GM20431 (cell line): ENCODE data around the gene PITPNM3.
"Not testable (repeated sequence)": the region's sequence is repeated elsewhere in the genome, so short reads cannot be mapped to it uniquely, and the experiment has no call there.

Source experiments
- in situ Hi-C: fragments of 300-500 bp; cut with MseI, MboI; formaldehyde crosslinking; loops from one replicate; pipeline ENCODE4 v1.15.0; 2020; ENCODE audit warnings: low sequenced_read_pairs; ENCODE audit not compliant: unreplicated experiment

The PITPNM3 gene

DNA sequence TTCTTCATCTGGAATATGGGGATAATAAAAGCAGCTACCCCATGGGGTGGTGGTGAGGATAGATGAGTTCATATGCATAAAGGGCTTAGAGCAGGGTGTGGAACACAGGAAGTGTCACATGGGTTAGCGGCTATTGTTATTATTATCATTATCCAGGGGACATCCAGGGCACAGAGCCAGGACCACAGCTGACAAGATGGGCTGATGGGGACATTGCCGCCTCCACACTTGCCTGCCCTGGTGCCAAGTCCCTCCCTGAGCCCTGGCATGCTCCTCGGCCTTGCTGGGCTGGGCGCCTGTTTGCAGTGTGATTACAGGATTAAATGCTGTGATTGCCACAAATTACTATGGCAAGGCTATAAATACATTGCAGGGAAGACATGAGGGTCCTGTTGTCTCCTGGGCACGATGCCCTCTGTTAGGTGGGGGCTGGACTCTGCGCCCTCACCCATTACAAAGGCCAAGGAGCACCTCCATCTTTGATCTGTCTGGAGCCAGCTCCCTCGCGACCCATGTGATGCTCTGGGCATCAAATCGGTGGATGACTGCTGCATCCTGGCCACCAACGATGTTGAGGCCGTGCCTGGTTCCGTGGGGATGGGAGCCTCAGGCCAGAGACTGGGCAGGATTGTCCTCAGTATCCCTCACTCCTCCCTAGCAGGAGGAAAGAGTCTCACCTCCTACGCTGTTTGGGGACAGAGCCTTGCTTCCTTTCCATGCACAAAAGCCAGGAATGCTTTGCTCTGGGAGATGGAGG is 68.9 kb downstream of the PITPNM3 start:
- in situ Hi-C loops: no loop called here

DNA sequence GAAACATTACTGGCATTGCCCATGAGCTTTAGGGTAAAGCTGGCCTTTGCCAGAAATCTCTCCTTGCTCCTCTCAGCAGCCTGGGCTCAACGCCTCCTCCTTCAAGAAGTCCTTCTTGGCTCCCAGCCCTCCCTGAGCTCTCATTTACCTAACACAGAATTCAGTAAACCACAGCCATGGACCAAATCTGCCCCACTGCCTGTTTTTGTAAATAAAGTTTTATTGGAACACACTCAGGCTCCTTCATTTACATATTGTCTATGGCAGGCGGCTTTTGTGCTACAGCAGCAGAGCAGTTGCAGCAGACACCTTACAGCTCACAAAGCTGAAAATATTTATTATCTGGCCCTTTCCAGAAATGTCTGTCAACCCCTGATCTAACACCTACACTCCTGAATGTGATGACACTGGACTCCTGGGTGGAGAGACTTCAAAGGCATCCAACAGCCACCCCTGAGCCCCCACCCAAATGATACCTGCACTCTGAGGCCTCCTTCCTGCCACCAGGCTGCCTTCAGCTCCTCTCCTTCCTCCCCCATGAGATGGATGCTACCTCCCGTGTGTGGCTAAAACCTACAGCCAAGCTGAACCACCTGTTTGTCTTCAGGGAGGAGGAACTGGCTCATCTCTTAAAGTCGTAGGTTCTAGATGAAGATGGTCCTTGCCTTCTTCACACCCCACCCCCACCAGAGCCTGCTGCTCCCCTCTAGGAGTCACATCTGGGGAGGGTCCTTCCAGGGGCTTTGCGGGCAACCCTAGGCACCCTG is 70.5 kb downstream of the PITPNM3 start:
- in situ Hi-C loops: no loop called here

DNA sequence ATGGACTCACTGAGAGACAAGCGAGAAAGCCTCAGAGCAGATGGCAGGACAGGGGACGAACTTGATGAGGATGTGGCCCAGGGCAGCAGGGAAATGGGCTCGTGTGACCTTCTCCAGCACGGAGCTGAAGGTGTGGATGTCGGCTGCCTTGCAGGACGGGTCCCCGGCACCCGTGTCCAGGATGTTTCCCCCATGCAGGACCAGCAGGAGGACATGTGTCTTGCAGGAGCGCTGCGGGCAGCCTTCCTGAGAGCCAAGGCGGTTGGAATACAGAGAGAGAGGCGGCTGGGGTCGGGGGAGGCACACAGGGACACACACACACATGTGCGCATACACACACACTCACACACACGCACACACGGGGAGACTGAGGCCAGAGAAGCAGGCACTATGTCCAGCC is 72.8 kb downstream of the PITPNM3 start:
- in situ Hi-C loops: no loop called here

DNA sequence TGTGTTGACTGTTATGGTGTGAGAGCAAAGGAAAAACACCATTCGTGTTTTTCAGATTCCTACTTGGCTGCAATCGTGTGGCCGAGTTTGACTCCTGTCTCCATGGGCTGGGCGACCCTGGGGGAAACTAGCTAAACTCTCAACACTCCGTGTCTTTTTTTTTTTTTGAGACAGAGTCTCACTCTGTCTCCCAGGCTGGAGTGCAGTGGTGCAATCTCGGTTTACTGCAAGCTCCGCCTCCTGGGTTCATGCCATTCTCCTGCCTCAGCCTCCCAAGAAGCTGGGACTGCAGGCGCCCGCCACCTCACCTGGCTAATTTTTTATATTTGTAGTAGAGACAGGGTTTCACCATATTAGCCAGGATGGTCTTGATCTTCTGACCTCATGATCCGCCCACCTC is 73.6 kb downstream of the PITPNM3 start:
- in situ Hi-C loops: not testable (repeated sequence)

DNA sequence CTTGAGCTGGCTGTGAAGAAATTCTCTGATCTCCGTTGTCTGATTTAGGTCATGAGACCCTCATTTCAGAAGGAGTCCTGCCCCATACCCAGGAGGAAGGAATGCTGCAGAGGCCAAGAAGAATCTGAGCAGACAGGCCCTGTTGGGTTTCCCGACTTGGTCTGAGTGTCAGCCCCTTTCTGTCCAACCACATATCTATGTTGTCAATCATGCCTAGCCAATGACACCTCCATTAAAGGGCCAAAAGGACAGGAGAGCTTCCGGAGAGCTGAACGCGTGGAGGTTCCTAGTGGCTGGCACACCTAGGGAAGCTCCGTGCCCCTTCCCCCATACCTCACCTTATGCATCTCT is 74.3 kb downstream of the PITPNM3 start:
- in situ Hi-C loops: no loop called here

DNA sequence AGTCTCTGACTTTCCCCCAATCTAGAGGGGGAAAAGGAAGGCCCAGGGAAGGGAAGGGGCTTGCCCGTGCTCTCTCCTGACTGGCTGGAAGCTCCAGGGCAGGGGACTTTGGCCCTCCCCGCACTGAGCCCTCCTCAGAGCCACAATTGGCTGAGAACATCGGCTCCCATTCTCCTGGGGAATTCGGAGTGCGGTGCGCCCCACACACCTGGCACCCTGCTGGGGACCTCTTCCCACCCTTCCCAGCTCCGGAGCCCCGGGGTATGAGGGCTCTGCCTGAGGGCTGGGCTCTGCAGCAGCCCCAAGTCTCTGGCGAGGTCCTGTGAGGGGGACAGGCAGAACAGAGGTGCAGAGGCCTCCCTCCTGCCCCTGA is 76.1 kb downstream of the PITPNM3 start:
- in situ Hi-C loops: no loop called here

DNA sequence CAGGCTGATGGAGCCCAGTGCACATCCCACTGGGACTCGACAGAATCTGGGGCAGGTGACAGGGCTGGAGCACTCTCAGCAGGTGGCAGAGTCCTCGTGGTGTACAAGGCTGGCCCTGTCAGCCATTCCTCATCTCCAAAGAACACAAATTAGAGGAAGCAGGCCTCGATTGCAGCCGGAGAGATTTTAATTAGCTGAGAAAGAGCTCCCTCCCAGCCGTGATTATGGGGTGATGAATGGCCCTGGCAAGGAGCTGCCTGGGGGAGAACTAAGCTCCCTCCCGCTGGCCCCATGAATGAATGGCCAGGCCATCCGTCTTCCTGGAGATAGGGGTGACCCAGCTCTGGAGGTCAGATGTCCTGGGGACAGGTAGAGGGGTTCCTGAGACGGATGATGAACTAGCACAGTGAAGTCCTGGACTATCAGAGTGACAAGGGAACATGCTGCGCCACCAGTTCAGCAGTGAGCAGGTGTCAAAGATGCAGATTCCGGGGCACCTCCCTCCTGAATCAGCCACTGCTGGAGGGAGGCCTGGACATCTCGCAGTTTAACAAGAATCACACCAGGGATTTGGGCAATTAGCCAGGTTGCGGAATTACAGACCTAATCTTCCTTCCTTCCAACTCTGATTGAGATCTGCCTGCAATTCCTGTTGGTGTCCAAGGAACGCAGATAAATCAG is 76.6 kb downstream of the PITPNM3 start:
- in situ Hi-C loops: no loop called here

DNA sequence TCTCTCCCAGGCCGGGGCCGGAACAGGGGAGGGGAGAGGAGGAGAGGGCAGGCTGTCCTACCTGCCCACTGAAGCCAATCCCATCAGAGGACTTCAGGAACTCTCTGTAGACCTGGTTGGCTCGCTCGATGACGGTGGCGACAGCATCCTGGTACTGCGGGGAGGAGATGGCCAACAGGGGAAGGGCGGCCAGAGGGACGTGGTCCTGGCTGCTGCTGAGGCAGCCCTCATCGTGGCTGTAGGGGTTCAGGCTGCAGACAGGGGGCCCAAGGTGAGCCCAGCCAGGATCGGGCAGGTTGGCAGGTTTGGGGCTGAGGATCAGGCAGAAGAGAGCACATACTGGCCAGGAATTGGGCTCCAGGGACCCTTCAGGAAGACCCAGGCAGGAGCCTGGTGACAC is 77.9 kb downstream of the PITPNM3 start:
- in situ Hi-C loops: no loop called here

DNA sequence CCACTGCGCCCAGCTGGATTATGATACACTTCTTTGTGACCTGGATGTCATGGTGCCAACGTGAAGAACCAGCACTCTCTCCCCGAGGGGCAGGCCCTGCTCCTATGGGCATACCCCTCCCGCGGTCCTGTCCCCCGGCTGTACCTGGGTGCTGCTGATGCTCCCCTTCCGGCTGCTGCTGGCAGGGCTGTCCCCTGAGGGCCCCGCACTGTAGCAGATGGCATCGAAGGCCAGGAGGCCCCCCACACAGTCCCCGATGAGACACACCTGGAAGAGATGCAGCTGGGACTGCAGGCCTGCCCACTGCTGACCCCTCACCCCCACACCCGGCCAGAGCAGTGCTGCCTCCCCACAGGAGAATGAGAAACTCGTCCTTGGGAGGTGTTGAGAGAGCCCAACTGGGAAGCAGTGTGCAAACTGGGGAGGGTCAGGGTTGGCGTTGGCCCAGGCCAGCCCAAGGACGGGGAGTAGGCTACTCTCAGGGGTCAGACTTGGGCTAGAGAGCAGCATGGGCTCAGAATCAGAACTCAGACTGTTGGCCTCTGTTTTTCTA is 78.4 kb downstream of the PITPNM3 start:
- in situ Hi-C loops: no loop called here

DNA sequence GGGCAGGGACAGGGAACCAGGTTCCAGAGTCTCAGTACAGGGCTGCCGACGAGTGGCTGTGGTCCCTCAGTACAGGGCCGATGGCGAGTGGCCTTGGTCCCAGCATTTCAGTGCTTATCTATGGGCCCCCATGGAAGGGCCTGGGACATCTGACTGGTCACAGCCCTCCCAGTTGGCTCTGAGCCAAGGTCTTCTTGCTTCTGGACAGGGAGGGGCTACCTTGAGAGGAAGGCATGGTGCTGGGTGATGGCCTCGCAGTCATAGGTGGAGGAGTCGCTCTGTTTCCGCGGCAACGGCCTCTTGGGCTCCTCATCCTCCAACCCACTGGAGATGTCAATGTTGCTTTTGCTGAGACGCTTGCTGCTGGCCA is 79.6 kb downstream of the PITPNM3 start:
- in situ Hi-C loops: no loop called here

DNA sequence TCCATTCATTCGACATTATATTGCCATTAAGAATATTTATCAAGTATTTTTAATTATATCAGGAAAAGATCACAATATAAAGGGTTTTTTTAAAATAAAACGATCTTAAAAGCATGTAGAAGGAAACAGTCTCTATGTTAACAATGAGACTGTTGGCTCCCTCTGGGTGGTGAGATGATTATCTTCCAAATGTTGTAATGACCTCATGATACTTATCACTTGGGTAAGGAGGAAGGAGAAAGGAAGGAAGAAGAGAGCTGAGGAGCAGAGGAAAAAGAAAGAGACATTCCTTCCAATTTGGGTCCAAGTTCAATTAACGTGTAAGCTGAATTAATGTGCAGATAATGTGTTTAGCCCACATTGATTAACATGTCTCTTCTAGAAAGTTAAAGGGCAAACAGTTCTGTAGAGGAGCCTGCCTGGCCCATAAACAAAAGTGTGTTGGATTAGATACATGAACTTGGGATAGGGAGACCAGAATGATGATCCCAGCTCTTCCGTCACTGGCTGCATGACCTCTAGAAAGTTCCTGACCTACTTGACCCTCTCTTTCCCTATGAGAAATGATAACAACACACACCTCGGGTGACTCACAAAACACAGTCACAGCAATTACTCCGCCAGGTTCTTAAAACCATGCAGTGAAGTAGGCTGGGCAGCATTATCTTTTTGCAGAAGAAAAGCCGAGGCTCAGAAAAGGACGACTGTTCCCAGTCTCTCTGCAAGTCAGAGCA is 80.1 kb downstream of the PITPNM3 start:
- in situ Hi-C loops: no loop called here

DNA sequence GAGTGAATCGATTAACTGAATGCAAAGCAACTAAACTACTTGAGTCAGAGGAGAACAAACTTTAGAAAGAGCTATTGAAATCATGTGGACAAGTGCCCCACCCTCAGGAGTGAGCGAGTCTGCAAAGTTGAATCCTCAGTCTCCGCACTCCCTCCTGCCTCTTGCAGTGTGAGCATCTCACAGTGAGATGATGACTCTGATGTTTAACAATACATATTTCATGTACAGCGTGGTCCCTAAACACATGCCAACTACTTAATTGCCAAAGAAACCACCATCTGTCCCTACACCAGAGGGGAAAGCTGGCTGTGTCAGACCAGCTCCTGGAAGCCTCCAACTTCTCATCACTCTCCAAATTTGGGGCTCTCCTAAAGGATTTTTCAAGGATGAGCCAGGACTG is 80.9 kb downstream of the PITPNM3 start:
- in situ Hi-C loops: no loop called here

DNA sequence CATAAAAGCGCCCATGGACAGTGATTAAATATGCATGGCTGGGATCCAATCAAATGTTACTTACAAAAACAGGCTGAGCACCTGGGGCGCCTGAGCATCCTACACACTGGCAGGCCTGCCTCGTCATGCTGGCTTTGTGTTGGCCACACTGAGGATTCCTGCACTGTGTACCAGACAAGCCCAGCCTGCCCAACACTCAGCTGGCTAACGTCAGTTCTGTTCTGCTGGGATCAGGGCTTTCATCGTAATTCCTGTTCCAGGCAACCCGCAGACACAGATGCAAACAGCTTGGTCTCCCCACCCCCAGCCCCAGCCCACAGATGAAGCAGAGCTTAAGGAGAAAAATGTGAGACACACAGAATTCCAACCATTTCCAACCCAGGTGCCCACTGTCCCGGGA is 81.4 kb downstream of the PITPNM3 start:
- in situ Hi-C loops: no loop called here

DNA sequence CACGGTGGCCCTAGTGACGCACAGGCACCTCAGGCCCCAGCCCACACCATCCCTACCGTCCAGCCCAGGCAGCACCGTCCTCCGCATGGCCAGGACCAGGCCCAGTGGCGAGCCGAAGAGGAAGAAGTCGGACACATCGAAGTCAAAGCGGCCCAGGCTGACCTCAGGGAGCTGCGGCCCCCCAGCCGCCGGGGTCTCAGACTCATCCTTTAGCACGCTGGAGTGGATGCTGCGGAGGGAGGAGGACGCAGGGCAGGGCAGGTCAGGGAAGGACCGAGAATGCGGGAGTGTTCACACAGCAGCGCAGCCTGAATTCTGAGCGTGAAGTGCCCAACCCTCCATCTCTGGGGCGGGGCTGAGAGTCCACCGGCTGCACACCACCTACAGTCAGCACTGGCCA is 82.0 kb downstream of the PITPNM3 start:
- in situ Hi-C loops: no loop called here

DNA sequence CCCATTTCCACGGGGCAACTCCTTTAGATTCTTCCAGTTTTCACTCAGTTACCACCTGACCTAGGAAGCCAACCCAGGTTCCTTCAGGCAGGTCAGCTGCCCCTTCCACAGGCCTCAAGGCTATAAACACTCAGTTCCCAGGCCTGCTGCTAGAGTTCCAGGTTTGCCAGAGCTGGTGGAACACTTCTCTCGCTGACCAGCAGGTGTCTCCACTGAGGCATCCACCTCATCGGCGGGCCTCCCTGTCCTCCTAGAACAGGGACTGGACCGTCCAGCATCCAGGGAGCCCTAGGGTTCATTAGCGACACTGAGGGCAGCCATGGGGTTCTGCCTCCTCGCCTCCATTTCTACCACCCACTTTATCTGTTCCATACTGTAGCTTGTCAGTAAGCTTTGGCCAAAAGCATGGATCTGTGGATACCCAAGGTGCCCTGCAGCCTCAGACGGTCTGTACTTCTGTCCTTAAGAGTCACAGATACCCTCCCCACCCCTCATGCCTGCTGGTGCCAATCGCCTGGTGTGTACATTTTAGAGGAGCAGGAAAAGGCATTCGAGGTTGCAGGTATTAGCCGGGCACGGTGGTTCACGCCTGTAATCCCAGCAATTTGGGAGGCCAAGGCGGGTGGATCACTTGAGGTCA is 83.1 kb downstream of the PITPNM3 start:
- in situ Hi-C loops: no loop called here

DNA sequence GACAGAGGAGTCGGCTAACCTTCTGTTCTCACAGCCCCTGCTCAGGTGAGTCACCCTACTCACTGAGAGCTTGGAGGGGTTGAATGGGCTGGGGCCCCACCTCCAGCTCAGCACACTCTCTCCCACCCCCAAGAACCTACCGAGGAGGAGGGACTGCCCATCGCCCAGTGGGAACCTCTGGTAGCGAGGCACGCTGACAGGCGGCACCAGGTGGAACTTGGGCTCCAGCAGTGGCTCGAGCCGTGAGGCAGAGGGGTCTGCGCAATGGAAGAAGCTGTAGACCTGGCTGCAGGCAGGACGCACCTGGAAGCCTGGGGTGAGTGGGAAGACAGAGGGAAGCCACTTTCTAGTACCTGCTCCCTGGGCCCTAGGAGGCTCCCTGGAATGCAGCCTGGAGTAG is 83.8 kb downstream of the PITPNM3 start:
- in situ Hi-C loops: no loop called here

DNA sequence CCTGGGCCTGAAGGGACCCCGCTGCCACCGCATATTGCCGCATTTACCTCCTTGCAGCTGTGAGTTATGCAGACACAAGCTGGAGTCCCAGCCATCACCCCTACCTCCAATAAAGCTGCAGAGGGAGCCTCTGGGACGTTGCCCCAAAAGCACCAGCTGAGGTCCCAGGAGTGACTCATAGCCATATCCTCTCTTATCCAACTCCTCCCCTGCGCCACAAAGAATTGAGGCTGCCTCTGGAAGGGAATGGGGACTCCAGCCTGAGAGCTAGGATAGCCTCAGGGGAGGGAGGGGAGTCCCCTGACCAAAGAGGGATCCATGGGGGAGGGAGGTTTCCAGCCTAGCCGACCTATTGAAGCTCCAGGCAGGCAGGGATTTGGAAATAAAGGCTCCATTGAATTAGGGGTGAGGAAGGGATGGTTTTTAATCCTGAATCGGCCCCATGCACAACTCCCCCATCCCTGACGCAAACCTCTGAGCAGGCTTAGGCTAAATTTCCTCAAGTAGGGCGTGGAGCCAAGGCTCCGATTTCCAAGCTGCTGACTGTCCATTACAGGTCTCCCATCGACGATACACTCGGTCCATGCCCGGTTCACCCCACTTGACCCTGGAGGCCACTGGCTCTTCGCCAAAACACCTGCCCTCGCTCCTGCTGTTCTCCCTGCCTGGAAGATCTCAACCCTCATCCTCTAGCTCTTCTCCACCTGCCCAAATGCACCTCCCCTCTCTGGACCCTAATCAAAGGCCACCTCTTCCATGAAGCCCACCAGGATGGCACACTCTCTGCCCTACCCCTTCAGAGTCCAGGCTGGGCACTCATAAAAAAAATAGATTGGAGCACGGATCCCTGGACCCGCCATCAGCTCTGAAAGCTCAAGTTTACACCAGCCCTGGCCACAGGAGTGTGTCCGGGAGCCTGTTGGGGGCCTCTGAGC is 84.6 kb downstream of the PITPNM3 start:
- in situ Hi-C loops: no loop called here

DNA sequence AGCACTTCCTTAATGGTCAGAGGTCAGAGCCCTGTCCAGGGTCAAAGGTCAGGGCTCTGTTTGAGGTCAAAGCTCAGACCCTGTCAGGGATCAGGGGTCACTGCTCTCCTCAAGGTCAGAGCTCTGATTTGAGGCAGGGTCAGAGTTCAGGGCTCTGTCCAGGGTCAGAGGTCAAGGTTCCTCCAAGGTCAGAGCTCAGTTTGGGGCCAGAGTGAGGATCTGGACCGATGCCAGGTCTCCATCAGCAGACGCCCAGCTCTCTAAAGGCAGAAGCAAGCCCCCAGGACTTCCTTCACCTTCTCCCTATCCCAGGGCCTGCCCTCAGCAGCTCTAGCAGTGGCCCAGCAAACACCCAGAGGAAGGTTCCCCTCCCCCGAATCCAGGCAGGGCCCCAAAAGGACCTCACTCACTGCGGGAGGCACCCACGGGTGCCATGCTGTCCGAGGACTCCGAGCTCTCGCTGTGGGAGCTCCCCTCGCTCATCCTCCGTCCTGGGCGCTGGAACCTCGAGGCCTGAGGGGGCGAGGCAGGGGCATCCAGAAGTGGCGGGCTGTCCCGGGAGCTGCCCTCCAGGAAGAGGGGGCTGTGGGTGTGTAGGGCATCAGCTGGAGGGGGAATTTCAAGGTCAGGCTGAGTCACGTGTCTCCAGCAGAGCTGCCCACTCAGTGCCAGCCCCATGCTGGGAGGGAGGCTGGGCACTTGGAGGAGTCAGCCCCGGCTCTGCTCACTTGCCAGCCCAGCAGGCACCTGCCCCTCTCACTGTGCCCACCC is 85.4 kb downstream of the PITPNM3 start:
- in situ Hi-C loops: no loop called here
